ENCODE results near the gene SLC25A26. TPM values are rescaled to one million over a fixed set of nuclear protein-coding genes. Genes with fewer than 3 reads are reported as not detected.
"Not testable (repeated sequence)": the region's sequence is repeated elsewhere in the genome, so short reads cannot be mapped to it uniquely, and the experiment has no call there.

Gene SLC25A26
- total and polyA plus RNA-seq, 2 donors: 16.2 to 20.9 TPM

GRCh38 chr3:66268864-66269263, 48.1 kb downstream of the SLC25A26 start:
- Histone ChIP-seq H3K36me3 (ENCODE audit: control insufficient read depth in 2 of 2, insufficient read depth in 2 of 2, low read length in 1 of 2) (peaks cover 0 to 4% of the 10 kb centered on the region in 2 donors), H3K4me1 (ENCODE audit: control insufficient read depth in 2 of 2, insufficient read depth in 2 of 2, low read length in 2 of 2) (no peaks in the 10 kb centered on the region), H3K9me3 (ENCODE audit: control insufficient read depth in 2 of 2, insufficient read depth in 1 of 2, low read length in 1 of 2) (no peaks in the 10 kb centered on the region), H3K27me3 (ENCODE audit: control insufficient read depth in 2 of 2, insufficient read depth in 1 of 2, low read length in 1 of 2) (no peaks in the 10 kb centered on the region), H3K27ac (ENCODE audit: low read depth in 1 of 2, low read length in 1 of 2) (no peak overlapping the region), H3K4me3 (ENCODE audit: low read length in 2 of 2) (no peak overlapping the region)
- no peak for DNase-seq (ENCODE audit: low read depth in 6 of 9, low spot score in 9 of 9)
- WGBS: over 99% methylated on average over 4 of the region's 4 CpGs

GRCh38 chr3:66269411-66269810, 48.6 kb downstream of the SLC25A26 start:
- no peak for DNase-seq (ENCODE audit: low read depth in 6 of 9, low spot score in 9 of 9)
- Histone ChIP-seq H3K27me3 (ENCODE audit: control insufficient read depth in 2 of 2, insufficient read depth in 1 of 2, low read length in 1 of 2) (no peaks in the 10 kb centered on the region), H3K9me3 (ENCODE audit: control insufficient read depth in 2 of 2, insufficient read depth in 1 of 2, low read length in 1 of 2) (no peaks in the 10 kb centered on the region), H3K36me3 (ENCODE audit: control insufficient read depth in 2 of 2, insufficient read depth in 2 of 2, low read length in 1 of 2) (peaks cover 0 to under 1% of the 10 kb centered on the region in 2 donors), H3K27ac (ENCODE audit: low read depth in 1 of 2, low read length in 1 of 2) (no peak overlapping the region), H3K4me3 (ENCODE audit: low read length in 2 of 2) (no peak overlapping the region), H3K4me1 (ENCODE audit: control insufficient read depth in 2 of 2, insufficient read depth in 2 of 2, low read length in 2 of 2) (no peaks in the 10 kb centered on the region)
- WGBS: 100% methylated on average over 1 of the region's 1 CpG

DNA sequence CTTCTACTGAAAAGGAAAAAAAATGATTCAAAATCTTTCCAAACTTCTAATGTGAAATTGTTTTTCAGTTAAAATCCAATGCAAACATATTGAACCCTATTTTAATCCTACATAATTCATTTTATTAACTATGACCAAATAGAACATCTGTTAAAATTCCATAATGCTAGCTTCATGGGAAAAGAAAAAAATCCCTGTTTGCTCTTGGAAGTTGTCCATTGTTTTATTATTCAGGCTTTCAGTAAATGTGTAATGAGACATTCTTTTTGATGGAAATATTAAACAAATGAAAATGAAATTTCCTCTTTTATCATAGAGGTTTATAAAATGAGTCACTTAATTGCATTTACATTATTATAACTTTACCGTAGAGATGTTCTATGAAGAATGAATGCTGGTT, 49.5 kb downstream of the SLC25A26 start:
- Histone ChIP-seq H3K4me1 (ENCODE audit: control insufficient read depth in 2 of 2, insufficient read depth in 2 of 2, low read length in 2 of 2) (no peaks in the 10 kb centered on the region), H3K9me3 (ENCODE audit: control insufficient read depth in 2 of 2, insufficient read depth in 1 of 2, low read length in 1 of 2) (no peaks in the 10 kb centered on the region), H3K36me3 (ENCODE audit: control insufficient read depth in 2 of 2, insufficient read depth in 2 of 2, low read length in 1 of 2) (no peaks in the 10 kb centered on the region), H3K4me3 (ENCODE audit: low read length in 2 of 2) (no peak overlapping the region), H3K27me3 (ENCODE audit: control insufficient read depth in 2 of 2, insufficient read depth in 1 of 2, low read length in 1 of 2) (no peaks in the 10 kb centered on the region), H3K27ac (ENCODE audit: low read depth in 1 of 2, low read length in 1 of 2) (no peak overlapping the region)
- no peak for DNase-seq (ENCODE audit: low read depth in 6 of 9, low spot score in 9 of 9)
- 99% methylated on average over 1 of the region's 1 CpG for WGBS

DNA sequence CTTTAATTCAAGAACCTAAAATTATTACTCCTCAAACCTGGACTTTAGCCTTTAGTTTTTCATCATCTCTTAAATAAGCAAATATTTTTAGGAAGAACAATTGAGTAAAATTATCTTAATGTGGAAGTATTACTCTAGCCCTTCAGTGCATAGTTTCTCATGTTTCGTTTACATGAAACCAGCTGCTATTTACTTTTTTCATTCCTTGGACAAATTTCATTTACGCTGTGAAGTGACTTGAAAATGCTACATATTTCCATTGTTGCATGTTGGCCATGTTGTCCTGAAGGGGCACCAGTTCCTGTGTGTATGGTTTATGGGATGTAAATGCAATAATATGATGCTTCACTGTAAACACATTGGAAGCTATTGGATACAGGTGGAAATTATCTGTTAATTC, 49.9 kb downstream of the SLC25A26 start:
- no peaks in the 10 kb centered on the region for H3K4me1 ChIP-seq (ENCODE audit: control insufficient read depth in 2 of 2, insufficient read depth in 2 of 2, low read length in 2 of 2)

DNA sequence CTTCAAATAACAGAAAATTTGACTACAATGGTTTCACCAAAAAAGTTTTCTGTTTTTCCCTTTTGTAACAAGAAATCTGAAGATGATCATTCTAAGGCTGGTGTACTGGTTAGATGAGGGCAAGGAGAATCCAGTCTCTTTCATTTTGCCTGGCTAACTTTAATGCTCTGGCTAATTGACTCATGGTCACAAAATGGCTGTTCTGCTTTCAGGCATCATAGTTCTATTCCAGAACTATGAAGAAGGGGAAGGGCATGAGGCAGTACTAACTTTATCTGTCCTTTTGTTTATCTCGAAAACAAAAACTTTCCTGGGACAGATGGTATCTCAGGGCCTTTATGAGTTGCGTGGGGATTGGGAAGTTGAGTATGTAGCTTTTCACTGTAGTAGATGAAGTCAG, 50.4 kb downstream of the SLC25A26 start:
- 98% methylated on average over 2 of the region's 2 CpGs for WGBS
- Histone ChIP-seq H3K4me1 (ENCODE audit: control insufficient read depth in 2 of 2, insufficient read depth in 2 of 2, low read length in 2 of 2) (no peaks in the 10 kb centered on the region), H3K4me3 (ENCODE audit: low read length in 2 of 2) (no peak overlapping the region), H3K36me3 (ENCODE audit: control insufficient read depth in 2 of 2, insufficient read depth in 2 of 2, low read length in 1 of 2) (no peaks in the 10 kb centered on the region), H3K27me3 (ENCODE audit: control insufficient read depth in 2 of 2, insufficient read depth in 1 of 2, low read length in 1 of 2) (no peaks in the 10 kb centered on the region), H3K27ac (ENCODE audit: low read depth in 1 of 2, low read length in 1 of 2) (no peak overlapping the region), H3K9me3 (ENCODE audit: control insufficient read depth in 2 of 2, insufficient read depth in 1 of 2, low read length in 1 of 2) (no peaks in the 10 kb centered on the region)
- no peak for DNase-seq (ENCODE audit: low read depth in 6 of 9, low spot score in 9 of 9)

More for the DNA sequence above, 49.9 kb downstream of the SLC25A26 start:
- no peak overlapping the region for H3K27ac ChIP-seq (ENCODE audit: low read depth in 1 of 2, low read length in 1 of 2)
- H3K9me3 ChIP-seq (ENCODE audit: control insufficient read depth in 2 of 2, insufficient read depth in 1 of 2, low read length in 1 of 2): no peaks in the 10 kb centered on the region
- no peak for DNase-seq (ENCODE audit: low read depth in 6 of 9, low spot score in 9 of 9)
- no peaks in the 10 kb centered on the region for H3K36me3 ChIP-seq (ENCODE audit: control insufficient read depth in 2 of 2, insufficient read depth in 2 of 2, low read length in 1 of 2)
- no peaks in the 10 kb centered on the region for H3K27me3 ChIP-seq (ENCODE audit: control insufficient read depth in 2 of 2, insufficient read depth in 1 of 2, low read length in 1 of 2)
- no peak overlapping the region for H3K4me3 ChIP-seq (ENCODE audit: low read length in 2 of 2)
- 98% methylated on average over 2 of the region's 2 CpGs for WGBS

DNA sequence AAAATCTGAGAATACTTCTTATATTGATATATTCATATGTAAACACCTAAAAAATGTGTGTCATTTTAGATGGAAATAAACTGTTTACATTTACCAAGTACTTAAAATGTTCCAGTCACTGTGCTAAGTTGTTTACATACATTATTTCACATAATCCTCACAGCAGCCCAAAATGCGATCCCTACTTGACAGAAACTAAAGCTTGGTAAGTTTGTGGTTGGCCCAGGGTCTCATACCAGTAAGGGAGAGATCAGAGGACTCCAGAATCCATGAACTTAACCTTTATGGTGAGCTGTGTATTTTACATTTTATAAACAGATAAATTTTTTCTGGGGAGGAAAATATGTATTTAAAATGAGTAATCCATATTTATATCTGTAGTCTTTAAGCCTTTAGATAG, 51.2 kb downstream of the SLC25A26 start:
- H3K27ac ChIP-seq (ENCODE audit: low read depth in 1 of 2, low read length in 1 of 2): no peak overlapping the region
- no peak for DNase-seq (ENCODE audit: low read depth in 6 of 9, low spot score in 9 of 9)
- H3K4me3 ChIP-seq (ENCODE audit: low read length in 2 of 2): no peak overlapping the region
- H3K9me3 ChIP-seq (ENCODE audit: control insufficient read depth in 2 of 2, insufficient read depth in 1 of 2, low read length in 1 of 2): no peaks in the 10 kb centered on the region
- no peaks in the 10 kb centered on the region for H3K4me1 ChIP-seq (ENCODE audit: control insufficient read depth in 2 of 2, insufficient read depth in 2 of 2, low read length in 2 of 2)
- 98% methylated on average over 1 of the region's 1 CpG for WGBS
- H3K36me3 ChIP-seq (ENCODE audit: control insufficient read depth in 2 of 2, insufficient read depth in 2 of 2, low read length in 1 of 2): no peaks in the 10 kb centered on the region
- no peaks in the 10 kb centered on the region for H3K27me3 ChIP-seq (ENCODE audit: control insufficient read depth in 2 of 2, insufficient read depth in 1 of 2, low read length in 1 of 2)

GRCh38 chr3:66274837-66275236, 54.0 kb downstream of the SLC25A26 start:
- WGBS: 97% methylated on average over 5 of the region's 6 CpGs
- H3K4me3 ChIP-seq (ENCODE audit: low read length in 2 of 2); DNase-seq (ENCODE audit: low read depth in 6 of 9, low spot score in 9 of 9); H3K27me3 ChIP-seq (ENCODE audit: control insufficient read depth in 2 of 2, insufficient read depth in 1 of 2, low read length in 1 of 2); H3K9me3 ChIP-seq (ENCODE audit: control insufficient read depth in 2 of 2, insufficient read depth in 1 of 2, low read length in 1 of 2); H3K36me3 ChIP-seq (ENCODE audit: control insufficient read depth in 2 of 2, insufficient read depth in 2 of 2, low read length in 1 of 2); H3K4me1 ChIP-seq (ENCODE audit: control insufficient read depth in 2 of 2, insufficient read depth in 2 of 2, low read length in 2 of 2); H3K27ac ChIP-seq (ENCODE audit: low read depth in 1 of 2, low read length in 1 of 2): not testable (repeated sequence)

DNA sequence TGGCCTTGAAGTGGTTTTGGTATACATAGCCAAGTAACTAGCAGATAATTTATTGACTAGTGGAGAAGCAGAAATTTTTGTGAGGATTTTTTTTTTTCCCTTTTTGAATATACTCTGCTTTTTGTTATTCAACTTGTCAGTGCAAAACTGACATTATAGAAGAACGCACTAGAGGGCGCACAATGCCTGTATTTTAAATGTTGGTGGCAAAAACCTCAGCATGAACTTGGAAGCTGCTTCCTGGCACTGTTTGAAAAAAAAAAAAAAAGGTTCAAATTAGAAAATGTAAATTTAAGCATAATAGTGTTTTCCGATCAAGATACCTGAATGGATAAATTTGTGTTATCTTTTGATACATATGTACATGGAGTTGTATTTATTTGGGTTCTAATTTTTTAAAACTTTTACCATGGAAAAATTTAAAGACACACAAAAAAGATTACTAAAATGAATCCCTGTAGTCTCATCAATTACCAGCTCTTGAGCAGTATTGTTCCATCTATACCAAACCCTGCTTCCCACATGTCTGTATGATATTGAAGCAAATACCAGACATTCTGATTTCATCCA, 56.0 kb downstream of the SLC25A26 start:
- Histone ChIP-seq H3K27ac (ENCODE audit: low read depth in 1 of 2, low read length in 1 of 2) (no peak overlapping the region), H3K4me3 (ENCODE audit: low read length in 2 of 2) (no peak overlapping the region), H3K9me3 (ENCODE audit: control insufficient read depth in 2 of 2, insufficient read depth in 1 of 2, low read length in 1 of 2) (no peaks in the 10 kb centered on the region), H3K4me1 (ENCODE audit: control insufficient read depth in 2 of 2, insufficient read depth in 2 of 2, low read length in 2 of 2) (peaks cover 0 to 3% of the 10 kb centered on the region in 2 donors), H3K27me3 (ENCODE audit: control insufficient read depth in 2 of 2, insufficient read depth in 1 of 2, low read length in 1 of 2) (no peaks in the 10 kb centered on the region), H3K36me3 (ENCODE audit: control insufficient read depth in 2 of 2, insufficient read depth in 2 of 2, low read length in 1 of 2) (no peaks in the 10 kb centered on the region)
- peak in 8 of 9 donors; percentile 23 to 85 (median 70) for DNase-seq (ENCODE audit: low read depth in 6 of 9, low spot score in 9 of 9)
- WGBS: 19% methylated on average over 3 of the region's 3 CpGs

DNA sequence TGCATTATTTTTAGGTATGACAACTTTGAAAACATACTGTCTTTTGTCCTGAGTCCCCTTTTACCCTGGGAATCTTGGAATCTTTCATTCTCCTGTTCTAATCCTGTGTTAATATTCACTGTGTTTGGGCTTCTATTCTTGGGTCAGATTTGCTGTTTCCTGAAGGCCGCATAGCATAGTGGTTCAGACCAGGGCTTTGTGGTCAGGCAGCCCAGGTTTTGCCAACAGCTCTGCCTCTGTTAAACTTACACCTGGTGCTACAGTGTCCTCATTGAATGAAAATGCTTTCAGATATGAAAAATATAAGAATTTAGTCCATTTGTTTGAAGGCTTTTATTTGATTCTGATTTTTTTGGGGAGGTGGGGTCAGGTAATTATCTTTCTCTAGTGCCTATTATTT, 58.4 kb downstream of the SLC25A26 start:
- H3K36me3 ChIP-seq (ENCODE audit: control insufficient read depth in 2 of 2, insufficient read depth in 2 of 2, low read length in 1 of 2): no peaks in the 10 kb centered on the region
- no peaks in the 10 kb centered on the region for H3K9me3 ChIP-seq (ENCODE audit: control insufficient read depth in 2 of 2, insufficient read depth in 1 of 2, low read length in 1 of 2)
- WGBS: 47% methylated on average over 1 of the region's 1 CpG
- H3K4me3 ChIP-seq (ENCODE audit: low read length in 2 of 2): no peak overlapping the region
- H3K4me1 ChIP-seq (ENCODE audit: control insufficient read depth in 2 of 2, insufficient read depth in 2 of 2, low read length in 2 of 2): peaks cover 0 to 3% of the 10 kb centered on the region in 2 donors
- no peak for DNase-seq (ENCODE audit: low read depth in 6 of 9, low spot score in 9 of 9)
- no peak overlapping the region for H3K27ac ChIP-seq (ENCODE audit: low read depth in 1 of 2, low read length in 1 of 2)
- H3K27me3 ChIP-seq (ENCODE audit: control insufficient read depth in 2 of 2, insufficient read depth in 1 of 2, low read length in 1 of 2): no peaks in the 10 kb centered on the region
